Limb (tissue), 2 donors: ENCODE results near the gene SLC25A33.

Source experiments
- DNase-seq, 2 donors: peaks; one replicate each; pipeline ENCODE4 v3.0.0-alpha.2; 2016; ENCODE audit errors: extremely low spot score in 2 of 2

Gene SLC25A33

GRCh38 chr1:9588551-9589143 is 49.4 kb downstream of the SLC25A33 start, which contains the start of gene TMEM201:
Gene TMEM201 (plus strand): TSS chr1:9588911. CDS start chr1:9588931, 20 bp downstream.
- peak; percentile 93 to 98 for DNase-seq

- DNase-seq: peak in 1 of 2 donors; percentile 64
These were observed 50.0 kb downstream of the SLC25A33 start for GRCh38 chr1:9589144-9589718.

- DNase-seq: no peak
These were observed 50.5 kb downstream of the SLC25A33 start for GRCh38 chr1:9589719-9590157.

GRCh38 chr1:9590201-9590600 is 50.9 kb downstream of the SLC25A33 start:
- DNase-seq: no peak

- no peak for DNase-seq
These were observed 51.8 kb downstream of the SLC25A33 start for GRCh38 chr1:9590945-9591668.

GRCh38 chr1:9591669-9592509 is 52.6 kb downstream of the SLC25A33 start:
- DNase-seq: no peak

GRCh38 chr1:9592510-9593075 is 53.3 kb downstream of the SLC25A33 start:
- no peak for DNase-seq

GRCh38 chr1:9593147-9593491 is 53.9 kb downstream of the SLC25A33 start:
- no peak for DNase-seq

GRCh38 chr1:9593492-9594465 is 54.5 kb downstream of the SLC25A33 start:
- DNase-seq: peak; percentile 72 to 76

GRCh38 chr1:9594471-9595155 is 55.3 kb downstream of the SLC25A33 start:
- no peak for DNase-seq

GRCh38 chr1:9595156-9595967 is 56.1 kb downstream of the SLC25A33 start:
- no peak for DNase-seq

GRCh38 chr1:9595968-9596340 is 56.7 kb downstream of the SLC25A33 start:
- DNase-seq: no peak

GRCh38 chr1:9596415-9597123 is 57.3 kb downstream of the SLC25A33 start:
- DNase-seq: peak in 1 of 2 donors; percentile 38

GRCh38 chr1:9597361-9598315 is 58.4 kb downstream of the SLC25A33 start:
- no peak for DNase-seq

- no peak for DNase-seq
These were observed 59.0 kb downstream of the SLC25A33 start for GRCh38 chr1:9598316-9598700.

GRCh38 chr1:9599741-9600140 is 60.5 kb downstream of the SLC25A33 start:
- DNase-seq: no peak
